GM23248 (cell line): ENCODE results near the gene AFMID. TPM values are rescaled to one million over a fixed set of nuclear protein-coding genes. Genes with fewer than 3 reads are reported as not detected.
"Not testable (repeated sequence)": the region's sequence is repeated elsewhere in the genome, so short reads cannot be mapped to it uniquely, and the experiment has no call there.

Experiments
- DNase-seq: peaks from one replicate; pipeline ENCODE4 v3.0.0-alpha.2; 2015
- H2AFZ ChIP-seq: fragments of 200-600 bp; sonication (generic); 2 replicates; pipeline ENCODE4 v1.6.1; 2016; ENCODE audit warnings: antibody characterized with exemption
- H3F3A ChIP-seq: fragments of 200-600 bp; sonication (generic); 2 replicates; pipeline ENCODE4 v1.6.1; 2016; ENCODE audit warnings: mild to moderate bottlenecking, antibody characterized with exemption, mixed run types; ENCODE audit not compliant: insufficient read depth
- H3K27ac ChIP-seq: fragments of 200-600 bp; sonication (generic); 2 replicates; pipeline ENCODE4 v1.5.1; 2016; ENCODE audit warnings: mild to moderate bottlenecking
- H3K27me3 ChIP-seq: fragments of 200-600 bp; sonication (generic); replicated peaks from 2 replicates; pipeline ENCODE4 v1.6.1; 2016; ENCODE audit warnings: mild to moderate bottlenecking; ENCODE audit not compliant: insufficient read depth
- H3K36me3 ChIP-seq: fragments of 200-600 bp; sonication (generic); 2 replicates; pipeline ENCODE4 v1.6.1; 2016; ENCODE audit warnings: low read depth, mild to moderate bottlenecking
- H3K4me1 ChIP-seq: fragments of 200-600 bp; sonication (generic); 2 replicates; pipeline ENCODE4 v1.6.1; 2016; ENCODE audit warnings: mild to moderate bottlenecking; ENCODE audit not compliant: insufficient read depth
- H3K4me2 ChIP-seq: fragments of 200-600 bp; sonication (generic); one replicate; pipeline ENCODE4 v1.6.1; 2016; ENCODE audit warnings: mild to moderate bottlenecking; ENCODE audit not compliant: unreplicated experiment
- H3K4me3 ChIP-seq: fragments of 200-600 bp; sonication (generic); 2 replicates; pipeline ENCODE4 v1.5.1; 2016; ENCODE audit warnings: mild to moderate bottlenecking
- H3K79me2 ChIP-seq: fragments of 200-600 bp; sonication (generic); 2 replicates; pipeline ENCODE4 v1.6.1; 2016; ENCODE audit warnings: mild to moderate bottlenecking; ENCODE audit not compliant: insufficient read depth
- H3K9ac ChIP-seq: fragments of 200-600 bp; sonication (generic); 2 replicates; pipeline ENCODE4 v1.6.1; 2016; ENCODE audit warnings: mild to moderate bottlenecking
- H3K9me2 ChIP-seq: fragments of 200-600 bp; sonication (generic); 2 replicates; pipeline ENCODE4 v1.6.1; 2016; ENCODE audit warnings: mixed run types, mild to moderate bottlenecking, moderate library complexity; ENCODE audit not compliant: insufficient read depth
- H3K9me3 ChIP-seq: fragments of 200-600 bp; sonication (generic); one replicate; pipeline ENCODE4 v1.6.1; 2017; ENCODE audit warnings: low read depth
- H4K20me1 ChIP-seq: fragments of 200-600 bp; sonication (generic); 2 replicates; pipeline ENCODE4 v1.6.0; 2016; ENCODE audit not compliant: insufficient read depth
- EZH2 ChIP-seq: fragments of 200-600 bp; sonication (generic); IDR thresholded peaks from 2 replicates; pipeline ENCODE4 v1.6.1; 2018; ENCODE audit warnings: antibody characterized with exemption, mild to moderate bottlenecking; ENCODE audit not compliant: insufficient read depth, poor library complexity, severe bottlenecking
- EZH2phosphoT487 ChIP-seq: fragments of 200-600 bp; sonication (generic); IDR thresholded peaks from 2 replicates; pipeline ENCODE4 v1.6.1; 2018; ENCODE audit warnings: antibody characterized with exemption, moderate library complexity, mild to moderate bottlenecking, low read depth; ENCODE audit not compliant: insufficient read depth
- WGBS, 2 experiments: methylation state at CpG; one replicate each; pipeline ENCODE4 v1.1.6; 2015 to 2017; ENCODE audit warnings: low lambda C conversion rate in 2 of 2, low coverage in 1 of 2; ENCODE audit errors: missing lambda C conversion rate in 2 of 2; 5-methylcytosine and 5-hydroxymethylcytosine counted together
- in situ Hi-C: fragments of 300-500 bp; cut with MboI; formaldehyde crosslinking; loops from 2 replicates; pipeline ENCODE4 v1.15.0; 2020
- polyA plus RNA-seq: library from polyadenylated mRNA; unstranded; fragments of >200 nt; fragmentation: Nextera tagmentation; extraction: Ambion mirVana; gene quantifications from 2 replicates; pipeline ENCODE4 v1.2.1, GENCODE V29; 2016
- total RNA-seq: library from RNA; depleted of rRNA; stranded (reverse); fragments of >200 nt; shearing (Covaris generic); gene quantifications from 2 replicates; pipeline ENCODE4 v1.2.3, GENCODE V29; 2014

Gene AFMID
- total and polyA plus RNA-seq, 2 experiments from 2014 or later: 22.9 to 24.1 TPM

GRCh38 chr17:78234261-78234865 is 47.2 kb downstream of the AFMID start:
- H3K36me3 ChIP-seq: no peaks in the 10 kb centered on the region
- H3K9me3 ChIP-seq: no peaks in the 10 kb centered on the region
- H3K27me3 ChIP-seq: peaks cover 28% of the 10 kb centered on the region
- no peaks in the 10 kb centered on the region for H3K4me1 ChIP-seq
- H3K9me2 ChIP-seq: no peaks in the 10 kb centered on the region
- no peak overlapping the region for H3K4me3 ChIP-seq
- H4K20me1 ChIP-seq: no peaks in the 10 kb centered on the region
- no peak overlapping the region for H3K27ac ChIP-seq
- no peak overlapping the region for H2AFZ ChIP-seq
- 76 to 77% methylated on average over 12 to 17 of the region's 17 CpGs for WGBS, 2 experiments
- in situ Hi-C loops: no loop called here
- no peaks in the 10 kb centered on the region for H3F3A ChIP-seq
- no peaks in the 10 kb centered on the region for H3K79me2 ChIP-seq
- H3K9ac ChIP-seq: no peak overlapping the region
- DNase-seq: no peak
- H3K4me2 ChIP-seq: no peak overlapping the region
- TF ChIP-seq EZH2phosphoT487 (no peak), EZH2 (no peak)

GRCh38 chr17:78235022-78235421 is 47.9 kb downstream of the AFMID start:
- DNase-seq, H3K4me1 ChIP-seq, H3K9me3 ChIP-seq, in situ Hi-C loops, H3K4me2 ChIP-seq, H3F3A ChIP-seq, H3K79me2 ChIP-seq, H3K36me3 ChIP-seq, H3K4me3 ChIP-seq, H3K27ac ChIP-seq, H3K9ac ChIP-seq, H3K9me2 ChIP-seq, H2AFZ ChIP-seq, H4K20me1 ChIP-seq: not testable (repeated sequence)
- H3K27me3 ChIP-seq: peaks cover 28% of the 10 kb centered on the region
- 84 to 86% methylated on average over 6 of the region's 6 CpGs for WGBS, 2 experiments

GRCh38 chr17:78235885-78236284 is 48.7 kb downstream of the AFMID start:
- Histone ChIP-seq H3K4me2 (no peak overlapping the region), H3K4me1 (no peaks in the 10 kb centered on the region), H4K20me1 (no peaks in the 10 kb centered on the region), H3K4me3 (no peak overlapping the region), H2AFZ (no peak overlapping the region), H3K27me3 (peaks cover 20% of the 10 kb centered on the region), H3K36me3 (no peaks in the 10 kb centered on the region), H3K9ac (no peak overlapping the region), H3K9me2 (no peaks in the 10 kb centered on the region), H3F3A (no peaks in the 10 kb centered on the region), H3K27ac (no peak overlapping the region), H3K9me3 (no peaks in the 10 kb centered on the region), H3K79me2 (no peaks in the 10 kb centered on the region)
- no peak for DNase-seq
- 63 to 66% methylated on average over 7 to 8 of the region's 8 CpGs for WGBS, 2 experiments
- TF ChIP-seq EZH2 (no peak), EZH2phosphoT487 (no peak)
- in situ Hi-C loops: no loop called here

- Histone ChIP-seq H3K9me3 (no peaks in the 10 kb centered on the region), H3K9me2 (no peaks in the 10 kb centered on the region), H3K27me3 (peaks cover 13% of the 10 kb centered on the region), H3K36me3 (no peaks in the 10 kb centered on the region), H3K79me2 (no peaks in the 10 kb centered on the region), H4K20me1 (no peaks in the 10 kb centered on the region), H3K27ac (no peak overlapping the region), H3K4me3 (no peak overlapping the region), H3K9ac (no peak overlapping the region), H2AFZ (no peak overlapping the region), H3K4me1 (no peaks in the 10 kb centered on the region), H3K4me2 (no peak overlapping the region), H3F3A (no peaks in the 10 kb centered on the region)
- 86% methylated on average over 19 to 20 of the region's 20 CpGs for WGBS, 2 experiments
- DNase-seq: no peak
- in situ Hi-C loops: no loop called here
- TF ChIP-seq EZH2 (no peak), EZH2phosphoT487 (no peak)
Observed at GRCh38 chr17:78236362-78237127, 49.4 kb downstream of the AFMID start.
